ENCODE results near the gene DDB1. TPM values are rescaled to one million over a fixed set of nuclear protein-coding genes. Genes with fewer than 3 reads are reported as not detected.

Gene DDB1
- total RNA-seq, 1 donor from 2014 or later, result 128 TPM

- H3K27ac ChIP-seq (replicated peaks), result peak overlapping the region; percentile 95
- no peak for DNase-seq
- peaks cover 12% of the 10 kb centered on the region for H3K36me3 ChIP-seq
- peaks cover 62% of the 10 kb centered on the region for H3K4me1 ChIP-seq
- TF ChIP-seq, protein P1, sequence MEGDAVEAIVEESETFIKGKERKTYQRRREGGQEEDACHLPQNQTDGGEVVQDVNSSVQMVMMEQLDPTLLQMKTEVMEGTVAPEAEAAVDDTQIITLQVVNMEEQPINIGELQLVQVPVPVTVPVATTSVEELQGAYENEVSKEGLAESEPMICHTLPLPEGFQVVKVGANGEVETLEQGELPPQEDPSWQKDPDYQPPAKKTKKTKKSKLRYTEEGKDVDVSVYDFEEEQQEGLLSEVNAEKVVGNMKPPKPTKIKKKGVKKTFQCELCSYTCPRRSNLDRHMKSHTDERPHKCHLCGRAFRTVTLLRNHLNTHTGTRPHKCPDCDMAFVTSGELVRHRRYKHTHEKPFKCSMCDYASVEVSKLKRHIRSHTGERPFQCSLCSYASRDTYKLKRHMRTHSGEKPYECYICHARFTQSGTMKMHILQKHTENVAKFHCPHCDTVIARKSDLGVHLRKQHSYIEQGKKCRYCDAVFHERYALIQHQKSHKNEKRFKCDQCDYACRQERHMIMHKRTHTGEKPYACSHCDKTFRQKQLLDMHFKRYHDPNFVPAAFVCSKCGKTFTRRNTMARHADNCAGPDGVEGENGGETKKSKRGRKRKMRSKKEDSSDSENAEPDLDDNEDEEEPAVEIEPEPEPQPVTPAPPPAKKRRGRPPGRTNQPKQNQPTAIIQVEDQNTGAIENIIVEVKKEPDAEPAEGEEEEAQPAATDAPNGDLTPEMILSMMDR (IDR thresholded peaks at IDR 0.05; ENCODE audit: borderline replicate concordance), result no peak
- intact Hi-C loops (cut with micrococcal nuclease), result no loop called here
- no peaks in the 10 kb centered on the region for H3K9me3 ChIP-seq (replicated peaks)
- no peaks in the 10 kb centered on the region for H3K27me3 ChIP-seq (ENCODE audit: low read depth)
- H3K4me3 ChIP-seq, result peak overlapping the region; percentile 96
Observed at GRCh38 chr11:61333550-61334433, 887 bp upstream of the DDB1 start.

DNA sequence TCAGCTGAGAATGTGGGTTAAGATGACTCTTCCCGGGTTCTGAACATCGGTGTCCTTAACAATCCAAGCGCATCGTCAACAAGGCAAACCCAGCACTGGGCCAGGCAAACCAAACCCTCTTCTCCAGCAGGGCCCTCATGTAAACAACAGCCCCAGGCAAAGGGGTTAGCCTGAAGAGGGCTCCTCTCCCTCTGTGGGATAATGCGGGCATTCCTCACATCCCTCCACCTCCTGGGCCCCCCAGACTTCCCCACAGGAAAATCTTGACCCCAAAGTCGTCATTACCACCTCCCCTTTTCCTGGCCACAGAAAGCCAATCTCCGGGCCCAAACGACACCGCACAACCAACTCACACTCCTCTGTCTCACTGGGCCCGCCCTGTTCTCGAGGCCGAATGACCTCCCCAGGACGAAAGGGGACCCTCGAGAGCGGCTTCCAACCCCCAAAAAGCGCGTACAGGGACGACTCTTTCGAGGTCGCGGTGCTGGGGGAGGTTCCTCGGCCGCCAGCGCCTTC is 566 bp downstream of the DDB1 start:
- Histone ChIP-seq H3K27me3 (ENCODE audit: low read depth) (no peaks in the 10 kb centered on the region), H3K27ac (replicated peaks) (peak overlapping the region; percentile 95), H3K36me3 (peaks cover 25% of the 10 kb centered on the region), H3K9me3 (replicated peaks) (no peaks in the 10 kb centered on the region), H3K4me3 (peak overlapping the region; percentile 96), H3K4me1 (peaks cover 77% of the 10 kb centered on the region)
- intact Hi-C loops (cut with micrococcal nuclease), result no loop called here
- TF ChIP-seq, protein P1 (IDR thresholded peaks at IDR 0.05; ENCODE audit: borderline replicate concordance), result no peak
- DNase-seq, result no peak

DNA sequence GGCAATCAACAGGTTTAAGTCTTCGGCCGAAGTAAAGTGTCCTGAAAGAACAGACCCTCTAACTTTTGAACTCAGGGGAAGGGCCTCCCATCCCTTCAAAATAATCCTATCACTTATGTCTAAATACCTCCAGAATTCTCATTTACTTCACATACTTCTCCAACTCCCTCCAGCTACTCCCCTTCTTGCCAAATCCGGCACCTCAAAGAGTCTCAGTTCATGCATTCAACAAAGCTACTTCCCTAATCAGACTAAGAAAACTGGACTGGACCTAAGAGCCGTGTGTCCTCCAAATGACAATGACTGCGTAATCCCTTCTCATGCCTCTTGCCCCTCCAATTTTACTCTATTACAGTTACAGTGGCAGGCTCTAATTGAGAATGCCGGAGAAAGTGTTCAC is 1.3 kb downstream of the DDB1 start:
- H3K27ac ChIP-seq (replicated peaks), result peak overlapping the region; percentile 95
- peak overlapping the region; percentile 96 for H3K4me3 ChIP-seq
- intact Hi-C loops (cut with micrococcal nuclease), result no loop called here
- H3K4me1 ChIP-seq, result peaks cover 84% of the 10 kb centered on the region
- TF ChIP-seq, protein P1 (IDR thresholded peaks at IDR 0.05; ENCODE audit: borderline replicate concordance), result no peak
- H3K27me3 ChIP-seq (ENCODE audit: low read depth), result no peaks in the 10 kb centered on the region
- DNase-seq, result no peak
- H3K36me3 ChIP-seq, result peaks cover 32% of the 10 kb centered on the region
- H3K9me3 ChIP-seq (replicated peaks), result no peaks in the 10 kb centered on the region

- no peak overlapping the region for H3K27ac ChIP-seq (replicated peaks)
- no peak overlapping the region for H3K4me3 ChIP-seq
- no peak for DNase-seq
- intact Hi-C loops (cut with micrococcal nuclease), result no loop called here
- H3K4me1 ChIP-seq, result peaks cover 92% of the 10 kb centered on the region
- H3K27me3 ChIP-seq (ENCODE audit: low read depth), result no peaks in the 10 kb centered on the region
- H3K36me3 ChIP-seq, result peaks cover 50% of the 10 kb centered on the region
- TF ChIP-seq, protein P1 (IDR thresholded peaks at IDR 0.05; ENCODE audit: borderline replicate concordance), result no peak
- H3K9me3 ChIP-seq (replicated peaks), result no peaks in the 10 kb centered on the region
Observed at GRCh38 chr11:61329871-61330270, 3.0 kb downstream of the DDB1 start.

DNA sequence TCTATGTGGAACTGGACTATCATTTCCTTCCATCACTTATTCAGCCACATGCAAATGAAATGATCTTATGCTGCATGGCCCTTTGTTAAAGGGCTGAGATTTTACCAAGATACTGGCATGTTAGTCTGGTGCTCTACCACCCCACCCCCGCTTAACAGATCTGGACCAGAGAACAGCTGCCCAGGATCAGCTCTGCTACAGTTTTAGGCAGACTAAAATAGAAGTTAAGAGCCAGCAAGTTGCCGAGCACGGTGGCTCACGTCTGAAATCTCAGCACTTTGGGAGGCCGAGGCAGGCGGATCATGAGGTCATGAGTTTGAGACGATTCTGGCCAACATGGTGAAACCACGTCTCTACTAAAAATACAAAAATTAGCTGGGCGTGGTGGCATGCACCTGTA is 4.6 kb downstream of the DDB1 start:
- TF ChIP-seq, protein P1 (IDR thresholded peaks at IDR 0.05; ENCODE audit: borderline replicate concordance), result no peak
- Histone ChIP-seq H3K4me3 (no peak overlapping the region), H3K27me3 (ENCODE audit: low read depth) (no peaks in the 10 kb centered on the region), H3K27ac (replicated peaks) (peak overlapping the region; percentile 31), H3K36me3 (peaks cover 65% of the 10 kb centered on the region), H3K4me1 (peaks cover 88% of the 10 kb centered on the region), H3K9me3 (replicated peaks) (no peaks in the 10 kb centered on the region)
- intact Hi-C loops (cut with micrococcal nuclease), result no loop called here
- DNase-seq, result no peak

All from left ventricle myocardium inferior (tissue), 1 donor.